HepG2 (cell line): ENCODE results near the gene HOXA5.

Experiments
- ZBTB3 ChIP-seq: sonication (generic); formaldehyde crosslinking; IDR thresholded peaks from 2 replicates; pipeline ENCODE4 v1.4.0; 2020; ENCODE audit warnings: low read depth, mild to moderate bottlenecking, moderate library complexity, missing genetic modification reagents, borderline replicate concordance
- ZNF251 ChIP-seq: sonication (generic); formaldehyde crosslinking; IDR thresholded peaks from 2 replicates; pipeline ENCODE4 v1.9.0; 2021; ENCODE audit warnings: mild to moderate bottlenecking, missing genetic modification reagents
- TF ChIP-seq, protein P1 (sequence below): sonication (generic); formaldehyde crosslinking; IDR thresholded peaks from 2 replicates; pipeline ENCODE4 v1.4.0; 2020; ENCODE audit warnings: missing genetic modification reagents

DNA sequence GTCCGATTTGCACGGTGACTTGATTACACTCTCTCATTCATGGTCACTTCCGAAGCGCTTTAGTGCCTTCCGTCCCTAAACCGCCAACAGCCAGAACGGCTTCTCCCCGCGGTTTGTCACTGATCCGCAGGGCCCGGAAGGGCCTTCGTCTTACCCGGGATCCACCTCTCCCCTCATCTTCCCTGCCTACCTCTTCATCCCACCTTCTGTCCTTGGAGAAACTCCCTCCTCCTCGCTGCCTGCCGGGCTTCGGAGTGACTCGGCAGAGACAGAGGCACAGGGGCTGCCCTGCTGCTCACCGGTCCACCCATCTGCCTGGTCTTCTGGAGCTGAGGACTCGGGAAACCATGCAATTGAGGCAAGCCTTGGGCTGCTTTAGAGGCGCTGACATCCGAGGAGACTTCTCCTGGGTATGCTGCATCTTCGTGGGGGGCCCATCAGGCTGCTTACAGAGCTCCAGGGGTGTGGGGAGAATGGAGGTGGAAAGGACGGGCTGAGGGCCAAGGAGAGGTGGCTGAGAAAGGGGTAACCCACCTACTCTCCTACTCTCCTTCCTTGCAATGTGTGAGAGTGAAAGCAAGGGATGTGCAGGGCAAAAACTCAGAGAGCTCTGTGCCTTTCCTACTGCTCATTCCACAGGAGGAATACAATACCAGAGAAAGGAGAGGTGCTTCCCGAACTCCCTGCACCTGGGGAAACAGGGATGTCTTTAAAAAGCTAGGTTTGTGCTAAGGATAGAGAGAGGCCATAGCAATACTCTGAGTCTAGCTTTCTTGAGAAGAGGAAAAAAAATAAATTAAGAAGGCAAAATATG lies 42.6 kb upstream of the HOXA5 start:
- TF ChIP-seq ZBTB3 (CRISPR knock-in tag), result no peak
- TF ChIP-seq, protein P1, sequence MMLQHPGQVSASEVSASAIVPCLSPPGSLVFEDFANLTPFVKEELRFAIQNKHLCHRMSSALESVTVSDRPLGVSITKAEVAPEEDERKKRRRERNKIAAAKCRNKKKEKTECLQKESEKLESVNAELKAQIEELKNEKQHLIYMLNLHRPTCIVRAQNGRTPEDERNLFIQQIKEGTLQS (CRISPR knock-in tag), result no peak
- TF ChIP-seq ZNF251 (CRISPR knock-in tag), result no peak
